Right renal pelvis (tissue), 4 donors: ENCODE measurements around the gene TYSND1. TPM values are rescaled to one million over a fixed set of nuclear protein-coding genes. Genes with fewer than 3 reads are reported as not detected.
"Not testable (repeated sequence)": the region's sequence is repeated elsewhere in the genome, so short reads cannot be mapped to it uniquely, and the experiment has no call there.

Experiments
- DNase-seq, 4 donors: peaks; one replicate each; pipeline ENCODE4 v3.0.0-alpha.2; 2013; ENCODE audit warnings: low read depth in 4 of 4, low spot score in 3 of 4, missing footprints in 1 of 4
- polyA plus RNA-seq, 4 donors: library from polyadenylated mRNA; unstranded; fragments of 120-200 nt; gene quantifications; one replicate each; pipeline ENCODE4 v1.2.1, GENCODE V29; 2013; ENCODE audit not compliant: insufficient read length in 4 of 4

TYSND1 gene
- polyA plus RNA-seq, 4 donors: 10.8 to 13.9 (median 11.5) TPM

DNA sequence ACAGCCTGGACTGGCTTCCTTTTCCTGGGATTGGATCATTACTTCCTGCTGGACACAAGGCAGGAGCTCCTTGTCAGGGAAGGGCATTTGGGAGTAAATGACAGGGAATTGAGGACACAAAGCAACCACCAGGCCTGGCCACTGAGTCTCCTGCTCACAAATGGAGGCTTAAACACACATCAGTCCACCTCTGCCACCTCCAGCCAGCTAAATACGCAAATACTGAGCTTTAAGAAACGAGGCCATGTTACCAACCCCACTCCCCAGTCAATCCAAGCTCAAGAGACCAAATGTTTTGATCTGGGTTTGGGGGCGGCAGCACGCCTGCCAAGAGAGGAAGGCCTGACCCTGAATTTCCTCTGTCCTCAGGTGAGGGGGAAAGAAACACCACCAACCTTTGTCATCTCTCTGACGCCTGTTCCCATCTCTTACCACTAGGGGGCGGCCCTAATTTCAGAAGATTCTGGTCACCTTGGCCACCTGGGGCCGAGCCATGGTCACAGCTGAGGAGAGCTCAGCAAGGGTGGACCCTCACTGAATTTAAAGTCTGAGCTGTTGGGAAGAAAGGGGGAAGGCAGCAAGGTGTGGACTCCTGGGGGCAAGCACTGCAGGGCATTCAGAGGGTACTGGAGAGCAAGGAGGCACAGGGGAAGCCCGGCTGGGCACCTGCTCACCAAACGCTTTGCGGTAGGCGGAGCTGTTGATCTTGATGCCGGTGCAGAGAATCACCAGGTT is 30.4 kb downstream of the TYSND1 start:
- no peak for DNase-seq

- no peak for DNase-seq
These were observed 31.6 kb downstream of the TYSND1 start for GRCh38 chr10:70114902-70115301.

- no peak for DNase-seq
These were observed 34.4 kb downstream of the TYSND1 start for GRCh38 chr10:70112071-70112470.

DNA sequence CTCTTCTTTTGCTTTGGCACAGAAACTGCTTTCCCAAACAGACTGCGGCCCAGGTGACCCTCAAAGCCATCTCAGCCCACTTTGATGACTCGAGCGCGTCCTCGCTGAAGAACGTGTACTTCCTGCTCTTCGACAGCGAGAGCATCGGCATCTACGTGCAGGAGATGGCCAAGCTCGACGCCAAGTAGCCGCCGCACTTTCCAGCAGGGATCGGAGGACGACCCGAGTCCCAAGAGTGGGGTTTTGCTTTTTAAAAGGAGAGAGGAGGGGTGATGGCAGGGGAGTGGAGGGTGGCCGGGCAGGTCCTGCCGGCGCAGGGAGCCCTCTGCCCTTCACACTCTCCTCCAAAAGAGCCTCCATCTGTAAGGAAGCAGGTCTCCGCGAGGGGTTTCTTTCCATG is 35.0 kb downstream of the TYSND1 start:
- DNase-seq: no peak

DNA sequence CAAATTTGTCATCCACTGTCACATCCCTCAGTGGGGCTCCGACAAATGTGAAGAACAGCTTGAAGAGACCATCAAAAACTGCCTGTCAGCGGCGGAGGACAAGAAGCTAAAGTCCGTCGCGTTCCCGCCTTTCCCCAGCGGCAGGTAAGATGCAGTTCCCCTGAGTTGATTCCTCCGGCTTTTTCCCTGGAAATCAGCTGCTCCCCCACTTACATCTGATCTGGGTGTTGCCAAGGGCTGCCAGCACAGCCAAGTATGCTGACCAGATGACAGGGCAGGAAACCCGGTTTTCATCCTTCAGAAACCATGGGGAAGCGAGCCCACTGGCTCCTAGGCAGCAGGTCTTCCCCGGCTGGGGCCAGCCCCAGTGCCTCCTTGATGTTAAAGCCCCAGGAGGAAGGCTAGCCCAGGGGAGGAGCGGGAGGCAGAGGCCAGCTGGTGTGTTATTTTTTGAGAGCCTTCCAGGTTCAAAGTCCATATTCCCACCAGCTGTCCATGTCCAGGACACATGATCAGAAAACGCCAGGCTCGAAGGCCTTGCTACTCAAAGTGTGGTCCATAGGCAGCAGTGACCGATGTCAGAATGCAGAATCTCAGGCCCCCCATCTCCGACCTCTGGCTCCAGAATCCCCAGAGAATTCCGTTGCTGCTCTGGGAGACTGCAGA is 37.3 kb downstream of the TYSND1 start:
- DNase-seq: no peak

- no peak for DNase-seq
These were observed 39.3 kb downstream of the TYSND1 start for GRCh38 chr10:70106958-70107791.

DNA sequence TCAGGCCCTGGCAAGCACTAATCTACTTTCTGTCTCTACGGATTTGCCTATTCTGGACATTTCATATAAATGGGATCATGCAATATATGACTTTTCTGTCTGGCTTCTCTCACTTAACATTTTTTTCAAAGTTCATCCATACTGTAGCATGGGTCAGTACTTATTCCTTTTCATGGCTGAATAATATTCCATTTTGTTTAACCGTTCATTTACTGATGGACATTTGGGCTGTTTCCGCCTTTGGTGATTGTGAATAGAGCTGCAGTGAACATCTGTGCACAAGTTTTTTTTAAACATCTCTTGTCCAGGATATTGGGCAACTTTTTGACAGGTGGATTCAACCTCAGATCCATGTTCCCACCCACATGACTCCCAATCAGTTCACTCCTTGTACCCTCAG is 44.8 kb downstream of the TYSND1 start:
- DNase-seq: no peak

- DNase-seq: not testable (repeated sequence)
These were observed 45.4 kb downstream of the TYSND1 start for GRCh38 chr10:70101068-70101562.

GRCh38 chr10:70098271-70098670 is 48.2 kb downstream of the TYSND1 start:
- no peak for DNase-seq

DNA sequence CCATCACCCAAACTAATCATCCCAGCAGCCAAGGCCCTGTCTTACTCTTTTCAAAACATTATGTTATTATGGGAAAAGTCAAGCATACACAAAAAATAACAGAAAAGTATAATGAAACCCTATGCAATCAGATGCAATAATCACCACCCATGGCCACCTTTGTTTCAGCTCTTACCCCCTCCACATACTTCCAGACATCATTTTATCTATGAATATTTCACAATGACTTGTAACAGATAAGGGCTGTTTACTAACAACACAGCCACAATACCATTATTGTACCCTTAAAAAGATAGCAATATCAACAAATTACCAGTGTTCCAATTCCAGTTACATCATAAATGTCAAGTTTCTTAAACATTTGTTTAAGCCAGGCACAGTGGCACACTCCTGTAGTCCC is 49.0 kb downstream of the TYSND1 start:
- DNase-seq: no peak

DNA sequence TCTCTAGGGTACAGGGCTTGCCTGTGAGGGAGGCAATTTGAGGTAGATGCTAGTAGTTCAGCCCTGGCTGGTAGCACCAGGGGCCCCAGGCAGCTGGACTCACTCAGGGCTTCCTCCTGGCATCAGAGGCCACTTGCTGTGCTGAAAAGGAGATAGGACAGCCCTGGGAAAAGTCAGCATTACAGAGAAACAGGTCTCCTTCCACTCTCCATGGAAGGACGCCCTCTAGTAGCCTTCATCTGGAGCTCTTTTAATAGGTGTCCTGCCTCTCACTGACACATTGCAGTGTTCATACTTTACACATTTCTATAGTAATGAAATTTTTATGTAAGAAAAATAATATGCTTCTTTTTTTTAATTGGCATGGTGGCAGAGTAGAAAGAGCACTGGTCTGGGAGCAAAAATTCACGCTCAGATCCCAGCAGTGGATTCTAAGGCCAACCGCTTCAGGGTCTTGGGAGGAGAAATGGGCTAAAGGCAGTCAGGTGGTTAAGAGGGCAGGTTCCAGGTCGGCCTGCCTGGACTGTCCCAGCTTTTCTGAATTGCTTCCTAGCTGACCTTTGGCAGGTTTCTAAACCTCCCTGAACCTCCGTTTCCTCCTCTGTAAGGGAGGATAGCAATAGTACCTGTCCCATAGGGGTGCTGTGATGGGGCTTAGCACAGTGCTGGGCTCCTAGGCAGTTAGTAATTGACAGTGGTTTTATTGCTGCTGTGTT is 49.6 kb downstream of the TYSND1 start:
- DNase-seq: no peak

GRCh38 chr10:70096016-70096704 is 50.3 kb downstream of the TYSND1 start:
- no peak for DNase-seq

- peak in 1 of 4 donors; percentile 15 for DNase-seq
These were observed 52.2 kb downstream of the TYSND1 start for GRCh38 chr10:70094250-70094649.

- DNase-seq: no peak
These were observed 53.1 kb downstream of the TYSND1 start for GRCh38 chr10:70093335-70093944.

GRCh38 chr10:70092389-70092718 is 54.1 kb downstream of the TYSND1 start:
- no peak for DNase-seq

GRCh38 chr10:70090951-70091350 is 55.5 kb downstream of the TYSND1 start:
- DNase-seq: no peak

- no peak for DNase-seq
These were observed 56.5 kb downstream of the TYSND1 start for GRCh38 chr10:70090013-70090412.

- no peak for DNase-seq
These were observed 58.2 kb downstream of the TYSND1 start for GRCh38 chr10:70088308-70088698.
